Mucosa of rectum (tissue), 2 donors: ENCODE results near the gene SIRPD.
"Not testable (repeated sequence)": the region's sequence is repeated elsewhere in the genome, so short reads cannot be mapped to it uniquely, and the experiment has no call there.

Experiments
- H3K27ac ChIP-seq, 2 donors: one replicate each; pipeline ENCODE4 v1.7.0; 2013; ENCODE audit warnings: inconsistent platforms in 2 of 2, low read depth in 2 of 2, low read length in 2 of 2
- H3K27me3 ChIP-seq, 2 donors: one replicate each; pipeline ENCODE4 v1.7.0; 2013; ENCODE audit warnings: low read length in 2 of 2; ENCODE audit not compliant: control insufficient read depth in 2 of 2, insufficient read depth in 2 of 2
- H3K36me3 ChIP-seq, 2 donors: one replicate each; pipeline ENCODE4 v1.7.0; 2013; ENCODE audit warnings: low read length in 2 of 2; ENCODE audit not compliant: control insufficient read depth in 2 of 2, insufficient read depth in 2 of 2
- H3K4me1 ChIP-seq, 2 donors: one replicate each; pipeline ENCODE4 v1.7.0; 2013; ENCODE audit warnings: low read length in 2 of 2, mild to moderate bottlenecking in 1 of 2; ENCODE audit not compliant: control insufficient read depth in 2 of 2, insufficient read depth in 2 of 2
- H3K4me3 ChIP-seq, 2 donors: one replicate each; pipeline ENCODE4 v1.7.0; 2013; ENCODE audit warnings: low read length in 2 of 2
- H3K9ac ChIP-seq, 2 donors: one replicate each; pipeline ENCODE4 v1.7.0; 2013; ENCODE audit warnings: low read length in 2 of 2, low read depth in 1 of 2, mild to moderate bottlenecking in 1 of 2
- H3K9me3 ChIP-seq, 2 donors: one replicate each; pipeline ENCODE4 v1.7.0; 2013; ENCODE audit warnings: low read length in 2 of 2; ENCODE audit not compliant: control insufficient read depth in 2 of 2
- donor health status: healthy.
- donor health status: Normal muscosa, but diverticular disease.

SIRPD gene

DNA sequence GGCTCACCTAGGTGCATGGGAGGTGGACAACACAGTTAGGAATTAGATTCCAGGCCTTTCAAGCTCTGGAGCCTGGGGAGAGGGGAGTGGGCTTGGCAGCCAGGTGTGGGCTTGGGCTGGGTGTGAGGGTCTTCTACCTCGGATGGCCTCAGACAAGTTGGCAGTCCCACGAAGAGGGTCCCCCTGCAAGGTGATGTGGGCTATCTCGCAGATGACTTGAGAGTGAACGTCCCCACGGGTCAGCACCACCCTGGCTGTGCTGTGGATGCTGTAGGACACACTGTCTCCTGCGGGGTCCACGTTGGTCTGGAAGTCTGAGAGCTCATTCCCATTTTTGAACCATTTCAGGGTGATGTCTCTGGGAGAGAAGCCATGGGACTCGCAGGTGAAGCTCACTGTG, 14.1 kb upstream of the SIRPD start:
- not testable (repeated sequence) for H3K4me1 ChIP-seq, H3K36me3 ChIP-seq, H3K4me3 ChIP-seq, H3K9ac ChIP-seq, H3K9me3 ChIP-seq, H3K27me3 ChIP-seq, H3K27ac ChIP-seq

- Histone ChIP-seq H3K36me3 (no peaks in the 10 kb centered on the region), H3K27me3 (no peaks in the 10 kb centered on the region), H3K4me1 (no peaks in the 10 kb centered on the region), H3K9me3 (no peaks in the 10 kb centered on the region), H3K4me3 (no peak overlapping the region), H3K9ac (no peak overlapping the region), H3K27ac (no peak overlapping the region)
Measured at GRCh38 chr20:1569415-1569881, 11.9 kb upstream of the SIRPD start.

DNA sequence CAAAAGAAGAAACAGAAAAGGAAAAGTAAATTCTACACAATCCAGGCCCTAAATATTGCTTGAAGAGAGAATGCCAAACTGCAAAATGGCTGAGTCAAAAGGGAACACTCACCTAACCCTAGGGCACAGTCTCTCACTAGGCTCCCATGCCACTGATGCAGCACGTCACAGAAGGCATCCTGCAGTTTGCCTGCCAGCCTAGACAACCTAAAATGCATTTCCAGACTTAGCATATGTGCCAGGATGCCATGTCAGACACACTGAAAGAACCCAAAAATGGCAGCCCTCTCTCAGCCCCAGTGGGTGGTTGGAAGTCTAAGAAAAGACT, 10.6 kb upstream of the SIRPD start:
- H3K27me3 ChIP-seq = no peaks in the 10 kb centered on the region
- no peak overlapping the region for H3K9ac ChIP-seq
- no peak overlapping the region for H3K4me3 ChIP-seq
- H3K9me3 ChIP-seq = no peaks in the 10 kb centered on the region
- no peak overlapping the region for H3K27ac ChIP-seq
- no peaks in the 10 kb centered on the region for H3K4me1 ChIP-seq
- no peaks in the 10 kb centered on the region for H3K36me3 ChIP-seq

DNA sequence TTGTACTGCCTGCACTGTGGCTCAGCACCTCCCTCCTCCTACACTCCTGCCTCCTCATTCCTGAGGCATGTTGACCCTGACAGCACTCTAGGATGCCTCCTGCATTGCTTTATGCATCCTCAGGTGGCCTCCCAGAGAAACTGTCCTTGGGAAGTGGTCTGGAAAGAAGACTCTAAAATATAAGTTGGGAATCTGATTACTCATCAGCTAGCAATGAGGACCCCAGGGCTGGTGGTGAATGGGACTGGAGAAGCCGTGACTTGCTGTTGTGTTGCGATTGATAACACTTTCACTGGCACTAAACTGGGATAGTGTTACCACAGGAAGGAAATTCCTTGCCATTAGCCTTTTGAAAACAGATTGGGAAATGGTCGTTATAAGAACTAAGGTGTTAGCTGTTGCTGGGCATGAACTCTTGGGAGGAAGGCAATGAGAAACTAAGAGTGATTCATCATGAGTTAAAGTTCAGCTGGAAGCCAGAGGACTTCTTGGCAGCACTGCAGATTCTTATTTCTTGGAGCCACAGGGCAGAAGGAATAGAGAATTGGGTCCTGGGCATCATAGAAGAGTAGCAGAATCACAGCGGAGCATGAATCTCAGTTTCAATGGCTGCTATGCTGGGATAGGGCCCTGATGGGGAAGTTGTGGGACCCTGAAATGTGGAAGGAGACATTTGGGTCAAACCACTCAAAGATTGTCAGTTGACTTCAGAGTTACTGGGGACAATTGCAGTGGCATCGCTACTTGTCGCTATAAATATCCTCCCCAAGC, 10.1 kb upstream of the SIRPD start:
- Histone ChIP-seq H3K4me1 (no peaks in the 10 kb centered on the region), H3K27ac (no peak overlapping the region), H3K36me3 (no peaks in the 10 kb centered on the region), H3K4me3 (no peak overlapping the region), H3K9me3 (no peaks in the 10 kb centered on the region), H3K9ac (no peak overlapping the region), H3K27me3 (no peaks in the 10 kb centered on the region)

DNA sequence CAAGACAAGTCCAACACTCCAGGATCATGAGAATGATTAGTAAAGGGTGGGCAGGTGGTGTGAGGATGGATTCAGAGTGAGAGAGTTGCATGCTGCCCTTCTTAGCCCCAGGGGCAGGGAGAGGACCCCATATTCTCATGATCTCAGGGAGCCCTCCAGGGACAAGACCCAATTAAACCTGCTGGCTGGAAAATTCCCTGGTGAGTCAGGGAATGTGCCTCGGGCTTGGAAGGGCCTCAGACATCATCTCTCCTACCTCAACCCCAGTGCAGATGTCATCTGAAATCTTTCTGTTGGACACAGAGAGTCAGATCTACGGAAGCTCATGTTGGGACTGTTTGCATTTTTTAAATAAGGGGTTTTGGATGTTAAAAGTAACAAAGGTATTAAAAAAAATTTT, 9.2 kb upstream of the SIRPD start:
- Histone ChIP-seq H3K4me3 (no peak overlapping the region), H3K27me3 (no peaks in the 10 kb centered on the region), H3K36me3 (no peaks in the 10 kb centered on the region), H3K9ac (no peak overlapping the region), H3K9me3 (no peaks in the 10 kb centered on the region), H3K27ac (no peak overlapping the region), H3K4me1 (no peaks in the 10 kb centered on the region)

DNA sequence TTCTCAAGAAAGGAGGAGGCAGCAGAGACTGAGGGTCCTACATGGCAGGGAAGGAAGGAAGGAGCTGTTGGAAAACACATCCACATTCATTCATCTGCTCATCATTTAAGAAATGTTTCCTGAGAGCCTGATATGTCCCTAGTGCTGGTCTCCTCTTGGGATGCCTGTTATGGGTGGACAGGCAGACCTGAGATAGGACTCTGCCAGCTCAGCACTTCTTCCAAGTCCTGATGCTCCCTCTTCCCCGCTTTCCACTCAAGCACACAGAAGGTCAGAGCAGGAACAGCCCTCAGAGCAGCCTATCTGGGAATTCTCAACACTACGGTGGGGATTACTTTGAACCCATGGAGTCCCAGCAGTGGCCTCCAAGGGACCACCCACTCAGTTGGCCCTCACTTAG, 8.0 kb upstream of the SIRPD start:
- no peak overlapping the region for H3K9ac ChIP-seq
- H3K9me3 ChIP-seq = no peaks in the 10 kb centered on the region
- H3K4me3 ChIP-seq = no peak overlapping the region
- H3K4me1 ChIP-seq = no peaks in the 10 kb centered on the region
- H3K27me3 ChIP-seq = no peaks in the 10 kb centered on the region
- H3K27ac ChIP-seq = no peak overlapping the region
- no peaks in the 10 kb centered on the region for H3K36me3 ChIP-seq

- H3K4me1 ChIP-seq = no peaks in the 10 kb centered on the region
- H3K4me3 ChIP-seq = no peak overlapping the region
- no peak overlapping the region for H3K9ac ChIP-seq
- no peaks in the 10 kb centered on the region for H3K27me3 ChIP-seq
- H3K36me3 ChIP-seq = no peaks in the 10 kb centered on the region
- no peak overlapping the region for H3K27ac ChIP-seq
- H3K9me3 ChIP-seq = no peaks in the 10 kb centered on the region
Measured at GRCh38 chr20:1563598-1563997, 6.1 kb upstream of the SIRPD start.

DNA sequence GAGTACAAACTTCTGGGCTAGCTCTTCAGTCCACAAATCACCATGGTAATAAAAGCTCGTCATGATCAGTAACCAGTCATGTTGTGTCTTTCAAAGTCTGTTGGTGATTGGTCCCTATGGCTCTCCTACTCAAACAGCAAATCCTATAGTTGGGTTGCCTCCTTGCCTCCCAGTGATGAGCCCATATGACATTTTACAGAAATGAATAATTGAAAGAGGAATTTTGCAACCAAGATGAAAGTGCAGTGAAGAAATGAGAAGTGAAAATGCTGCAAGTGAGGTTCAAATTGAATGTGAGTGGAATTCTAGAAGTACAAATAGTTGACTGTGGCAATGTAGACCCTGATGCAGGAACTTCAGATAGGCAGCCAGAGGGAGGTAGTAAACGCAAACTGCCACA, 5.1 kb upstream of the SIRPD start:
- Histone ChIP-seq H3K4me1 (no peaks in the 10 kb centered on the region), H3K9me3 (no peaks in the 10 kb centered on the region), H3K27me3 (no peaks in the 10 kb centered on the region), H3K27ac (no peak overlapping the region), H3K4me3 (no peak overlapping the region), H3K9ac (no peak overlapping the region), H3K36me3 (no peaks in the 10 kb centered on the region)

DNA sequence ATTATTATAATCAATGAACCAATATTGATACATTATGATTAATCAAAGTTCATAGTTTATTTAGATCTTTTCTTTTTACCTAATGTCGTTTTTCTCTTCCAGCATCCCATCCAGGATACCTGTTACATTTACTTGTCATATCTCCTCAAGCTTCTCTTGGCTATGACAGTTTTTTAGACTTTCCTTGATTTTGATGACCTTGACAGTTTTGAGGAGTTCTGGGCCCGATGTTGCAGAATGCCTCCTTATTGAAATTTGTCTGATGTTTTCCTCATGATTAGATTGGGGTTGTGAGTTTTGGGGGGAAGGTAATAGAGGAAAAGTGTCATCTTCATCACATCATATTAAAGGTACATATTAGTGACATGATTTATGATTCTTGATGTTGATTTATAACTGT, 3.8 kb upstream of the SIRPD start:
- Histone ChIP-seq H3K27ac (no peak overlapping the region), H3K9me3 (no peaks in the 10 kb centered on the region)

GRCh38 chr20:1555952-1556351, 1.6 kb downstream of the SIRPD start:
- Histone ChIP-seq H3K27ac (no peak overlapping the region), H3K27me3 (no peaks in the 10 kb centered on the region), H3K9ac (no peak overlapping the region), H3K9me3 (no peaks in the 10 kb centered on the region), H3K4me3 (no peak overlapping the region), H3K36me3 (no peaks in the 10 kb centered on the region), H3K4me1 (no peaks in the 10 kb centered on the region)

More for the DNA sequence above, 3.8 kb upstream of the SIRPD start:
- H3K4me3 ChIP-seq = no peak overlapping the region
- H3K27me3 ChIP-seq = no peaks in the 10 kb centered on the region
- no peak overlapping the region for H3K9ac ChIP-seq
- H3K4me1 ChIP-seq = no peaks in the 10 kb centered on the region
- no peaks in the 10 kb centered on the region for H3K36me3 ChIP-seq
